ENCODE data around the gene IGLON5. TPM values are rescaled to one million over a fixed set of nuclear protein-coding genes. Genes with fewer than 3 reads are reported as not detected.

The IGLON5 gene
- total RNA-seq, 1 donor from 2014 or later = 44.8 TPM

- TF ChIP-seq CTCF (IDR thresholded peaks at IDR 0.05; ENCODE audit: unreplicated experiment) = no peak
- no peaks in the 10 kb centered on the region for H3K36me3 Mint-ChIP-seq (ENCODE audit: insufficient read depth)
- peaks cover 14% of the 10 kb centered on the region for H3K27me3 Mint-ChIP-seq
- peaks cover 38% of the 10 kb centered on the region for H3K4me1 Mint-ChIP-seq (ENCODE audit: low read depth)
- H3K9me3 Mint-ChIP-seq (ENCODE audit: low read depth) = no peaks in the 10 kb centered on the region
- DNase-seq (ENCODE audit: low spot score, unreplicated experiment) = peak; percentile 92
- H3K4me3 Mint-ChIP-seq (ENCODE audit: low read depth) = peak overlapping the region; percentile 96
- H3K27ac Mint-ChIP-seq = peak overlapping the region; percentile 100
Observed at GRCh38 chr19:51366389-51367254, 55.2 kb downstream of the IGLON5 start.

- Mint-ChIP-seq H3K27me3 (peaks cover 14% of the 10 kb centered on the region), H3K9me3 (ENCODE audit: low read depth) (no peaks in the 10 kb centered on the region), H3K27ac (peak overlapping the region; percentile 100), H3K4me3 (ENCODE audit: low read depth) (peak overlapping the region; percentile 96), H3K36me3 (ENCODE audit: insufficient read depth) (no peaks in the 10 kb centered on the region), H3K4me1 (ENCODE audit: low read depth) (peaks cover 34% of the 10 kb centered on the region)
- DNase-seq (ENCODE audit: low spot score, unreplicated experiment) = peak; percentile 27
- TF ChIP-seq CTCF (IDR thresholded peaks at IDR 0.05; ENCODE audit: unreplicated experiment) = no peak
Observed at GRCh38 chr19:51367255-51367564, 55.8 kb downstream of the IGLON5 start.

GRCh38 chr19:51367565-51368365 is 56.3 kb downstream of the IGLON5 start:
- peak; percentile 99 for DNase-seq (ENCODE audit: low spot score, unreplicated experiment)
- Mint-ChIP-seq H3K27me3 (peaks cover 17% of the 10 kb centered on the region), H3K9me3 (ENCODE audit: low read depth) (no peaks in the 10 kb centered on the region), H3K4me3 (ENCODE audit: low read depth) (peak overlapping the region; percentile 96), H3K27ac (peak overlapping the region; percentile 100), H3K4me1 (ENCODE audit: low read depth) (peaks cover 30% of the 10 kb centered on the region), H3K36me3 (ENCODE audit: insufficient read depth) (no peaks in the 10 kb centered on the region)
- no peak for TF ChIP-seq CTCF (IDR thresholded peaks at IDR 0.05; ENCODE audit: unreplicated experiment)

GRCh38 chr19:51368366-51369282 is 57.2 kb downstream of the IGLON5 start, which contains the start of gene CLDND2:
TSS of gene CLDND2 (minus strand) at chr19:51369003. CDS start at chr19:51368577, 426 bp downstream.
- Mint-ChIP-seq H3K27ac (peak within 1 kb of the TSS; percentile 100), H3K4me1 (ENCODE audit: low read depth) (peaks cover 23% of the 10 kb centered on the region), H3K9me3 (ENCODE audit: low read depth) (no peaks in the 10 kb centered on the region), H3K4me3 (ENCODE audit: low read depth) (peak within 1 kb of the TSS; percentile 96), H3K36me3 (ENCODE audit: insufficient read depth) (no peaks in the 10 kb centered on the region), H3K27me3 (peaks cover 20% of the 10 kb centered on the region)
- no peak for DNase-seq (ENCODE audit: low spot score, unreplicated experiment)
- no peak for TF ChIP-seq CTCF (IDR thresholded peaks at IDR 0.05; ENCODE audit: unreplicated experiment)
